ENCODE measurements around the gene GTPBP6.

Gene GTPBP6

GRCh38 chrX:361231-362145, 42.9 kb upstream of the GTPBP6 start:
- no peak for TF ChIP-seq CTCF (IDR thresholded peaks at IDR 0.05; ENCODE audit: low read depth, low read length)
- no peak overlapping the region for H3K4me3 ChIP-seq (ENCODE audit: low read depth, low read length)

- no peak overlapping the region for H3K4me3 ChIP-seq (ENCODE audit: low read depth, low read length)
- no peak for TF ChIP-seq CTCF (IDR thresholded peaks at IDR 0.05; ENCODE audit: low read depth, low read length)
Observed at GRCh38 chrX:360496-361150, 42.0 kb upstream of the GTPBP6 start.

GRCh38 chrX:358651-359143, 40.1 kb upstream of the GTPBP6 start:
- TF ChIP-seq CTCF (IDR thresholded peaks at IDR 0.05; ENCODE audit: low read depth, low read length): no peak
- H3K4me3 ChIP-seq (ENCODE audit: low read depth, low read length): no peak overlapping the region

- TF ChIP-seq CTCF (IDR thresholded peaks at IDR 0.05; ENCODE audit: low read depth, low read length): no peak
- no peak overlapping the region for H3K4me3 ChIP-seq (ENCODE audit: low read depth, low read length)
Observed at GRCh38 chrX:357693-358471, 39.3 kb upstream of the GTPBP6 start.

GRCh38 chrX:357035-357692, 38.6 kb upstream of the GTPBP6 start:
- no peak for TF ChIP-seq CTCF (IDR thresholded peaks at IDR 0.05; ENCODE audit: low read depth, low read length)
- no peak overlapping the region for H3K4me3 ChIP-seq (ENCODE audit: low read depth, low read length)

- H3K4me3 ChIP-seq (ENCODE audit: low read depth, low read length): no peak overlapping the region
- no peak for TF ChIP-seq CTCF (IDR thresholded peaks at IDR 0.05; ENCODE audit: low read depth, low read length)
Observed at GRCh38 chrX:356385-357034, 37.9 kb upstream of the GTPBP6 start.

Data from WI38 (cell line).